Left colon (tissue), 2 donors: ENCODE results near the gene FAM168B. TPM values are rescaled to one million over a fixed set of nuclear protein-coding genes. Genes with fewer than 3 reads are reported as not detected.

ENCODE experiments used
- ATAC-seq: fragments of 200-7000 bp; cut with Tn5 transposase; one replicate; pipeline ENCODE4 v1.9.1; 2020; ENCODE audit warnings: mild to moderate bottlenecking, moderate library complexity
- DNase-seq, 2 donors: peaks; one replicate each; pipeline ENCODE4 v3.0.0-alpha.2; 2020
- intact Hi-C, 2 donors: fragments of 100-400 bp; cut with DNase I in 1 of 2; cut with micrococcal nuclease in 1 of 2; formaldehyde crosslinking; loops; one replicate each; pipeline versions ENCODE4 v1.11.2 to v1.14.0; 2022; cut with DNase I, micrococcal nuclease
- total RNA-seq, 2 donors: library from RNA; stranded (reverse); fragmentation: NEBNext Ultra II Directional; extraction: Animal tissue kit (Norgen Biotek cat#: 25700); gene quantifications; one replicate each; pipeline ENCODE4 v1.2.1, GENCODE V29; 2021
- donor health status: DM: no; HTN: no; CAD: no.
- donor health status: DM: yes; HTN: yes; CAD: no.

The FAM168B gene
- total RNA-seq, 2 donors from 2014 or later: 83.6 to 96.3 TPM

- DNase-seq: no peak
- intact Hi-C loops: no loop called here
- no peak for ATAC-seq
Measured at GRCh38 chr2:131044075-131044756, 49.0 kb downstream of the FAM168B start.

GRCh38 chr2:131043199-131044074 lies 49.8 kb downstream of the FAM168B start:
- intact Hi-C loops: no loop called here
- ATAC-seq (no peak), DNase-seq (no peak)

DNA sequence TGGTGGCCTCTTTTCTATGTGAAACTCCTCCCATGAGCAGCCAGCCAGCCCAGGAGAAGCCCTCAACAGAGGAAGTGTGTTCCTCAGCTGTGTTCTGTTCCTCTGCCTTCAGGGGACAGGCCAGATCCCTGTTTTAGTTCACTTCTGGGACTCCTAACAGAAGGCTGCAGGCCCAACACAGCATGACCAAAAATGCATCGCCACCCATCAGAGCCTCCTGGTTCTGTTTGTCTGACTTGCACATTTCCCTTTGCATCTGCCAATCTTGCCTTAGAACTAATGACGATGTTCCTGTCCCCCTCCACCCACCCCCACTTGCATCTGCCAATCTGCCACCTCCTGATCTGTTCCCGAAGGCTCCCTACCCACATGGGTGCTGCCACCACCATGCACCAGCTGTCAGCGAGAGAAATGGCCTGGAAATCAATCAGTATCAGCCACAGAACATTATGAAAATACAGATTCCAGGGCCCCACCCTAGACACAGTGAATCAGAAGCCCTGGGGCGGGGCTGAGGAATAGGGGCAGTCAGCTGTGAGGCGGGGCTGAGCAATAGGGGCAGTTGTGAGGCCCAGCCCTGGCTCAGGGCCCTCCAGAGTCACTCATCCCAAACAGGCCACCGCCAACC lies 51.0 kb downstream of the FAM168B start:
- intact Hi-C loops: no loop called here
- ATAC-seq (no peak), DNase-seq (no peak)

- DNase-seq (no peak), ATAC-seq (no peak)
- intact Hi-C loops: no loop called here
Measured at GRCh38 chr2:131041402-131042147, 51.7 kb downstream of the FAM168B start.

- DNase-seq (no peak), ATAC-seq (no peak)
- intact Hi-C loops: no loop called here
Measured at GRCh38 chr2:131040661-131041401, 52.4 kb downstream of the FAM168B start.

DNA sequence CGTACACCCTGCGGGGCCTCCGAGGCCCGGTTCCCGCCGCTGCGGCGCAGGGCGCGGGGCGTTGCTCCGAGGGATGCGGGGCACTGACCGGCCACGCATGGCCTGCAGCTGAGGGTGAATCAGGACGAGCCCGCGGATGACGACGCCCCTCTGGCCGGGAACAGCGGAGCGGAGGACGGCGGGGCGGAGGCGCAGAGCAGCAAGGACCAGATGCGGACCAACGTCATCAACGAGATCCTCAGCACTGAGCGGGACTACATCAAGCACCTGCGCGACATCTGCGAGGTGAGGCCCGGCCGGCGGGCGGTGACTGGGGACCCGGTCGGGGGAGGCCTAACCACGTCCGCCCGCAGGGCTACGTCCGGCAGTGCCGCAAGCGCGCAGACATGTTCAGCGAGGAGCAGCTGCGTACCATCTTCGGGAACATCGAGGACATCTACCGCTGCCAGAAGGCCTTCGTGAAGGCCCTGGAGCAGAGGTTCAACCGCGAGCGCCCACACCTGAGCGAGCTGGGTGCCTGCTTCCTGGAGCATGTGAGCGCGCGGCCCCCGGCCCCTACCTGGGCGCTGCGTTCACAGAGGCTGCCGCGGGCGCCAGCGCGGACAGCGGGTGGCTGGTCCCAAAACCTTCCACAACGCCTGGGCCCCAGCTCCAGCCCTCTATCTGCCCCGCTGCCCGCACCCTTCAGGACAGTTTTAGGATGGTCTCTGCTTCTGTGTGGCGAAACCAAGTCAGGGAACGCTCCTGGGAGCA lies 53.2 kb downstream of the FAM168B start:
- DNase-seq (no peak), ATAC-seq (no peak)
- intact Hi-C loops: no loop called here

- intact Hi-C loops: no loop called here
- ATAC-seq: no peak
- no peak for DNase-seq
Measured at GRCh38 chr2:131039535-131039907, 53.7 kb downstream of the FAM168B start.

GRCh38 chr2:131039101-131039440 lies 54.2 kb downstream of the FAM168B start:
- no peak for ATAC-seq
- intact Hi-C loops: no loop called here
- no peak for DNase-seq

DNA sequence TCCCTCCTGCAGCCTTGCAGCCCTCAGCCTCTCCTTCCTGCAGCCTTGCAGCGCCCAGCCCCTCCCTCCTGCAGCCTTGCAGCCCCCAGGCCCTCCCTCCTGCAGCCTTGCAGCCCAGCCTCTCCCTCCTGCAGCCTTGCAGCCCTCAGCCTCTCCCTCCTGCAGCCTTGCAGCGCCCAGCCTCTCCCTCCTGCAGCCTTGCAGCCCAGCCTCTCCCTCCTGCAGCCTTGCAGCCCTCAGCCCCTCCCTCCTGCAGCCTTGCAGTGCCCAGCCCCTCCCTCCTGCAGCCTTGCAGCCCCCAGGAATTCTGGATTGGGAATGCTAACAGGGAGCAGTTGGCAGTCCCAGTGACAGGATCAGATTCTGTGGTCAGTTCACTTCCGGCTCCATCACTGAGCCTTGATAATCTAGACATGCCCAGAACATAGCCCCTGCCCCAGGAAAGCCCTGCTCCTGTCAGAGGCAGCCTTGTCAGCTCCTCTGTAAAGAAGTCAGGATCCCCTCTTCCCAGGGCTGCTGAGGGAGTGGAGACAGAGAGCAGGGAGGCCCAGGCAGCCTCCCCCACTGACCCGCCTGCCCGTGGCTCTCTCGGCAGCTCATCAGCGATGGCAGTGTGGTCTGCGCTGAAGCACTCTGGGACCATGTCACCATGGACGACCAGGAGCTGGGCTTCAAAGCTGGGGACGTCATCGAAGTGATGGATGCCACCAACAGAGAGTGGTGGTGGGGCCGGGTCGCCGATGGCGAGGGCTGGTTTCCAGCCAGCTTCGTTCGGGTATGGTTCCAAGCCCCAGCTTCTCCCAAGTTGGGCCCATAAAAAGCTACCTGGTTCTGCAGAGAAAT lies 54.8 kb downstream of the FAM168B start:
- DNase-seq: no peak
- ATAC-seq: no peak
- intact Hi-C loops: no loop called here

DNA sequence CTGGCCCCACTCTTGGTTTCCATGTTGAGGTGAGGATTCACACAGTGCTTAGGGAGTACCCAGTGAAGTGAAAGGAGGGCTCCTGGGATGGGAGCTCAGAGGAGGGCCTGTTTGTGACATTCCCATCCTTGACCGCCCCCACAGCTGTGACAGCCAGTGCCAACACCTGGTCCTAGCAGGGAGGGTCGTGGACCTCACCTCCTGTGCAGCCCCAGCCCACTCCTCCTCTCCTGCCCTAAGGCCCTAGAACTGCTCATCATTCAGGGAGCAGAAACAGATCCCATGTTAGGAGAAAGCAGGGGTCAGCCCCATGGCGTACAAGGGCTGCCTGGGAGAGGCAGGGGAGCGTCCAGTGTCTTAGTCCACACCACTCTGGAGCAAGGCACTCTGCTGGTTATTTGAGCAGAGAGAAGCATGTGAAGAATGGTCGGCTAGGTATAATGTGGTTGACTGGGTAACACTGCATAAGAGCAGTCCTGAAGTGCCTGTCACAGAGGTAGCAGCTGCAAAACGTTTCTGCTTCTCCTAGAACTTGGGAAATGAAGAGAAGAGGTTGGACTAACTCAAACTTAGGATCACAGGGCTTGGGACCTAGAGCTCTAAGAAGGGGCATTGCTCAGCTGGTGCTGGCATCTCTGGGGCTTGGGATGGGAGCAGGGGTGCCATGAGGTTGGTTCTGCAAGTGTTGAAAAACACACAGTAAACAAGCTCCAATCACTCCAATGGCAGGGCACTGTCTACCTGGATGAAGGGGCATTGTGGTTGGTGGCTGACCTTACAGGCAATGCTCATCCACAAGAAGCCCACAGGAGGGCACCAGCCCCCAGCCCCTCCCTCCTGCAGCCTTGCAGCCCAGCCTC lies 55.6 kb downstream of the FAM168B start:
- intact Hi-C loops: no loop called here
- DNase-seq: no peak
- no peak for ATAC-seq

- ATAC-seq: no peak
- DNase-seq: no peak
- intact Hi-C loops: no loop called here
Measured at GRCh38 chr2:131036696-131037397, 56.4 kb downstream of the FAM168B start.

- DNase-seq: no peak
- no peak for ATAC-seq
- intact Hi-C loops: no loop called here
Measured at GRCh38 chr2:131036269-131036668, 57.0 kb downstream of the FAM168B start.

DNA sequence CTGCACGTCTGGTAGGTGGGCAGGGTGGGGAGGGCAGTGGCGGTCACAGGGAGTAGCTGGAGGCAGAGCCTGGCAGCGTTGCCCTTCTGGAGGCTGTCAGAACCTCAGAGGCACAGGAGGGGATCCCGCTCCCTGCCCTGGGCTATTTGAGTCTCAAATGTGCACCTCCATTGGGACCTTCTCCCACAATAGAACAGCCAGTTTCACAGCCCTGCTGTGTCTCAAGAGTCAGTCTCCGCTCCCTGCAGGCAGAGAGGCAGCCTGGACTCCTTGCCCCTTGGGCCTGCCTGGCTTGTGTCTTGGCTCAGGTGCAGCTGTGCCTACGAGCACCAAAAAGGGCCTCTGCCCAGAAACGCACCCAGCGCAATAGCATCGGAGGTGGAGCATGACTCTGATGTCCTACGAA lies 57.4 kb downstream of the FAM168B start:
- intact Hi-C loops: no loop called here
- ATAC-seq (no peak), DNase-seq (no peak)

DNA sequence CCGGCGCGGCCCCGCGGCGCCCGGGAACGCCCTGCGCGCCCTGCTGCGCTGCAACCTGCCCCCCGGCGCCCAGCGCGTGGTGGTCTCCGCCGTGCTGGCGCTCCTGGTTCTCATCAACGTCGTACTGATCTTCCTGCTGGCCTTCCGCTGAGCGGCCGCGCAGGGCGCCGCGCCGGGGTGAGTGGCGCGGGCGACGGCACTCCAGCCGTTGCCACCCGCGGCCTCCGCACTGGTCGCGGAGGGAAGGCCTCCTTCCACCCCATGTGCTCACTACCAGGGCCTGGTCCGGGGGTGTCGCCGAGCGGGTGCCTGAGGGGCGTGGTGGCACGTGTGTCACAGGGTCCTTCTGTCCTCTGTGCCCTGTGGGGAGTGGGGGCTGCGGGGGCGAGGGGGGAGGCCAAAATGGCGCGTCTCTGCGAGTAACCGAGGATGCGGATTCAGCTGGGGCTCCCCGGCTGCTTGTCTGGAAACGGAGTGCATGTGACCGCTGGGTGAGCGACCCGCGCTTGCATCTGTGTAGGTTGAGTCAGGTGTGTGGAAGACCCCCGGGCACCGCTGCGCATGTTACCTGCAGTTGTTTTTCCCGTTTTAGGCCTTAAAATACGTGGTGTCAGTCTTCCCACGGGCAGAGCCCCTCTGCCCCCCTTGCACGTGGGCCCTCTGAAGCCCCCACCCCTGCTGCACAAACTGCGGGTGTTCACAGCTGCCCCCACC lies 58.0 kb downstream of the FAM168B start:
- DNase-seq (no peak), ATAC-seq (no peak)
- intact Hi-C loops: no loop called here
